K562 (cell line): ENCODE data around the gene LAMB4. TPM values are rescaled to one million over a fixed set of nuclear protein-coding genes. Genes with fewer than 3 reads are reported as not detected.

Source experiments
- ATF7 ChIP-seq: fragments of 450-650 bp; IDR thresholded peaks from 2 replicates; pipeline ENCODE4 v1.7.1; 2014; ENCODE audit warnings: mild to moderate bottlenecking, moderate library complexity
- CREB3L1 ChIP-seq: fragments of 450-650 bp; IDR thresholded peaks from 2 replicates; pipeline ENCODE4 v1.6.1; 2014; ENCODE audit warnings: low read depth, mild to moderate bottlenecking, moderate library complexity, borderline replicate concordance
- CTBP1 ChIP-seq: fragments of 450-650 bp; IDR thresholded peaks from 2 replicates; pipeline ENCODE4 v1.6.1; 2016; ENCODE audit warnings: borderline replicate concordance
- DMBX1 ChIP-seq: fragments of 250-450 bp; sonication (Bioruptor Pico); IDR thresholded peaks from 2 replicates; pipeline ENCODE4 v1.8.0; 2022; ENCODE audit warnings: inconsistent platforms, mild to moderate bottlenecking, moderate library complexity, borderline replicate concordance
- EGR1 ChIP-seq: fragments of 450-650 bp; conservative IDR thresholded peaks from 2 replicates; pipeline ENCODE4 v1.6.1; 2017; ENCODE audit warnings: mild to moderate bottlenecking
- FOS ChIP-seq: IDR thresholded peaks from 3 replicates; pipeline ENCODE4 v1.6.1; 2011; ENCODE audit not compliant: insufficient read length; ENCODE audit errors: extremely low read depth
- FOXJ3 ChIP-seq: sonication (generic); formaldehyde crosslinking; IDR thresholded peaks from 2 replicates; pipeline ENCODE4 v1.4.0; 2020; ENCODE audit warnings: mild to moderate bottlenecking, missing genetic modification reagents
- GATAD2B ChIP-seq: fragments of 450-650 bp; IDR thresholded peaks from 2 replicates; pipeline ENCODE4 v1.6.1; 2017; ENCODE audit warnings: mild to moderate bottlenecking, borderline replicate concordance
- HMBOX1 ChIP-seq: sonication (generic); IDR thresholded peaks from 2 replicates; pipeline ENCODE4 v1.6.1; 2016
- LCOR ChIP-seq: sonication (generic); formaldehyde crosslinking; IDR thresholded peaks from 2 replicates; pipeline ENCODE4 v1.8.0; 2022; ENCODE audit warnings: mild to moderate bottlenecking, missing genetic modification reagents
- MCM2 ChIP-seq: fragments of 450-650 bp; IDR thresholded peaks from 2 replicates; pipeline ENCODE4 v1.6.1; 2017; ENCODE audit warnings: low read depth, mild to moderate bottlenecking
- MNT ChIP-seq, 2 experiments: fragments of 450-650 bp; conservative IDR thresholded peaks; 2 replicates each; pipeline ENCODE4 v1.6.1; 2017; ENCODE audit warnings: mild to moderate bottlenecking in 2 of 2, moderate library complexity in 2 of 2
- MYBL2 ChIP-seq, 2 experiments: fragments of 450-650 bp in 1 of 2; sonication (generic) in 1 of 2; formaldehyde crosslinking in 1 of 2; IDR thresholded peaks; 2 replicates each; pipeline versions ENCODE4 v1.6.1 to v1.8.1; 2017 to 2022; ENCODE audit warnings: borderline replicate concordance in 1 of 2, inconsistent platforms in 1 of 2, low read depth in 1 of 2, mild to moderate bottlenecking in 1 of 2, missing genetic modification reagents in 1 of 2, moderate library complexity in 1 of 2
- NR2C1 ChIP-seq, 2 experiments: fragments of 450-650 bp; IDR thresholded peaks; 2 replicates each; pipeline ENCODE4 v1.6.1; 2017; ENCODE audit warnings: mild to moderate bottlenecking in 2 of 2, antibody characterized with exemption in 1 of 2, inconsistent platforms in 1 of 2, missing compliant biosample characterization in 1 of 2, missing genetic modification characterization in 1 of 2
- SNIP1 ChIP-seq: fragments of 450-650 bp; IDR thresholded peaks from 2 replicates; pipeline ENCODE4 v1.7.1; 2017; ENCODE audit warnings: low read depth, mild to moderate bottlenecking
- SP2 ChIP-seq: IDR thresholded peaks from 2 replicates; pipeline ENCODE4 v1.6.1; 2011; ENCODE audit warnings: mild to moderate bottlenecking, low read depth, low read length, moderate library complexity; ENCODE audit not compliant: poor library complexity, severe bottlenecking; ENCODE audit errors: extremely low read depth
- ZNF175 ChIP-seq: fragments of 200-800 bp; sonication (Bioruptor generic); IDR thresholded peaks from 2 replicates; pipeline ENCODE4 v1.6.1; 2016; ENCODE audit warnings: low read depth, mild to moderate bottlenecking, missing genetic modification characterization, missing compliant biosample characterization
- ZNF197 ChIP-seq: fragments of 200-800 bp; sonication (Bioruptor generic); IDR thresholded peaks from 2 replicates; pipeline ENCODE4 v1.6.1; 2016; ENCODE audit warnings: low read depth, missing genetic modification characterization, missing compliant biosample characterization
- ZNF655 ChIP-seq: fragments of 250-450 bp; sonication (Bioruptor Pico); IDR thresholded peaks from 2 replicates; pipeline ENCODE4 v1.5.0; 2021
- ZNF766 ChIP-seq: fragments of 200-800 bp; sonication (Bioruptor generic); conservative IDR thresholded peaks from 2 replicates; pipeline ENCODE4 v1.6.1; 2016; ENCODE audit warnings: missing genetic modification characterization, missing compliant biosample characterization
- polyA plus RNA-seq, 8 experiments: library from polyadenylated mRNA; depleted of rRNA in 4 of 8; stranded (reverse) in 5 of 8; unstranded in 3 of 8; fragments of >200 nt; fragmentation: Nextera tagmentation in 2 of 8; fragmentation: Illumina TruSeq in 1 of 8; extraction: Ambion mirVana in 2 of 8; extraction: Trizol in 1 of 8; gene quantifications; 2 replicates each; pipeline versions ENCODE4 v1.2.1 to v1.2.3, GENCODE V29; 2011 to 2014; ENCODE audit warnings: inconsistent platforms in 1 of 8, missing spikeins in 1 of 8
- total RNA-seq, 7 experiments: library from RNA; depleted of rRNA in 6 of 7; stranded (reverse); fragments of >200 nt in 6 of 7; fragmentation: Illumina TruSeq in 2 of 7; extraction: Trizol in 2 of 7; gene quantifications; 2 replicates each; pipeline versions ENCODE4 v1.2.1 to v1.2.3, GENCODE V29; 2011 to 2021; ENCODE audit warnings: low replicate concordance in 1 of 7
- TF ChIP-seq, protein P1 (sequence below): fragments of 450-650 bp; formaldehyde crosslinking; IDR thresholded peaks from 2 replicates; pipeline ENCODE4 v1.4.0; 2020; ENCODE audit warnings: mild to moderate bottlenecking, moderate library complexity

Gene LAMB4
- total and polyA plus RNA-seq, 9 of the 15 experiments (the other 6 are each of a cell fraction or from before 2014, with no cell fraction given) = 0.06 to 0.13 (median 0.07) TPM; not detected in 6

DNA sequence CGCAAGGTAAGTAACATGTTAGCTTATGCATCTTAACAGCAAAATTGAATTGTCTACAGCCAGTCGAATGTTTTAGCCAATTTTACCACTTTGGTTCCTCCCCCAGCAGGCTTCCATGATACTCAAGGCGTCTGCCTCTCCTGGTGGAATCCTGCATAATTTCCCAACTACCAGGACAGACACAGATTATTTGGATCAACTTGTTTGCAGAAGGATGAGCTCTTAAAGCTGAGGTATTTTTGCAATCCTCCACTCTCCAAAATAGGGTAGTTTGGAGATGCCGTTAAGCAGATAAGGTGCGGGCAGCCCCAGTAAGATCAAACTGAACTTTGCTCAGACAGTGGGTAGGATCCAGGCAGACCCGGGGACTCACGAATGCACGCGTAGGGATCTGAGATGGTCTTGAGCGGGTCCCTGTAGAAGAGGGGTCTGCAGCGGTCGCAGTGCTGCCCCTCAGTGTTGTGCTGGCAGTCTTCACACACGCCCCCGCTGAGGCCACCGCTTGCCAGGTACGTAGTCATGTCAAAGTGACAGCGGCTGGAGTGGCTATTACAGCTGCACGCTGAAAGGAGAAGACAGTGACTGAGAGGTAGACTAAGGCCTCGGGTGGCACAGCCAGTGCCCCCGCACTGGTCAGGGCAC, 27.4 kb downstream of the LAMB4 start (continued):
- no peak for TF ChIP-seq GATAD2B
- no peak for TF ChIP-seq ZNF766
- TF ChIP-seq FOXJ3 = no peak
- TF ChIP-seq CTBP1 = 0 out of 2 replicates have a peak, but pooled peaks have one; percentile 14
- TF ChIP-seq, protein P1, sequence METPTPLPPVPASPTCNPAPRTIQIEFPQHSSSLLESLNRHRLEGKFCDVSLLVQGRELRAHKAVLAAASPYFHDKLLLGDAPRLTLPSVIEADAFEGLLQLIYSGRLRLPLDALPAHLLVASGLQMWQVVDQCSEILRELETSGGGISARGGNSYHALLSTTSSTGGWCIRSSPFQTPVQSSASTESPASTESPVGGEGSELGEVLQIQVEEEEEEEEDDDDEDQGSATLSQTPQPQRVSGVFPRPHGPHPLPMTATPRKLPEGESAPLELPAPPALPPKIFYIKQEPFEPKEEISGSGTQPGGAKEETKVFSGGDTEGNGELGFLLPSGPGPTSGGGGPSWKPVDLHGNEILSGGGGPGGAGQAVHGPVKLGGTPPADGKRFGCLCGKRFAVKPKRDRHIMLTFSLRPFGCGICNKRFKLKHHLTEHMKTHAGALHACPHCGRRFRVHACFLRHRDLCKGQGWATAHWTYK = 0 out of 2 replicates have a peak, but pooled peaks have one; percentile 11
- peak; percentile 28; the same call in 1 of the 2 replicates for TF ChIP-seq CREB3L1
- TF ChIP-seq HMBOX1 = no peak
- TF ChIP-seq DMBX1 (CRISPR knock-in tag) = no peak
- TF ChIP-seq ATF7 = no peak
- TF ChIP-seq FOS = no peak
- no peak for TF ChIP-seq SP2
- TF ChIP-seq MYBL2 (IDR thresholded peaks at IDR 0.05; ENCODE audit: low read depth) = no peak
- no peak for TF ChIP-seq MYBL2 (CRISPR knock-in tag; IDR thresholded peaks at IDR 0.05; ENCODE audit: borderline replicate concordance)
- TF ChIP-seq ZNF655 = no peak
- TF ChIP-seq SNIP1 = no peak
- 0 out of 2 replicates have a peak, but pooled peaks have one; percentile 46 for TF ChIP-seq LCOR
- TF ChIP-seq EGR1 = peak; percentile 60
- TF ChIP-seq ZNF175 (CRISPR knock-in tag) = no peak
- no peak for TF ChIP-seq ZNF197
- TF ChIP-seq NR2C1 (IDR thresholded peaks at IDR 0.05) = no peak
- 0 out of 2 replicates have a peak, but pooled peaks have one; percentile 9 for TF ChIP-seq NR2C1 (tag; IDR thresholded peaks at IDR 0.05)
- TF ChIP-seq MCM2 = no peak
- TF ChIP-seq MNT (conservative IDR thresholded peaks at IDR 0.05) = no peak
